Measurements from ENCODE around the gene FOLR2.

FOLR2 gene

DNA sequence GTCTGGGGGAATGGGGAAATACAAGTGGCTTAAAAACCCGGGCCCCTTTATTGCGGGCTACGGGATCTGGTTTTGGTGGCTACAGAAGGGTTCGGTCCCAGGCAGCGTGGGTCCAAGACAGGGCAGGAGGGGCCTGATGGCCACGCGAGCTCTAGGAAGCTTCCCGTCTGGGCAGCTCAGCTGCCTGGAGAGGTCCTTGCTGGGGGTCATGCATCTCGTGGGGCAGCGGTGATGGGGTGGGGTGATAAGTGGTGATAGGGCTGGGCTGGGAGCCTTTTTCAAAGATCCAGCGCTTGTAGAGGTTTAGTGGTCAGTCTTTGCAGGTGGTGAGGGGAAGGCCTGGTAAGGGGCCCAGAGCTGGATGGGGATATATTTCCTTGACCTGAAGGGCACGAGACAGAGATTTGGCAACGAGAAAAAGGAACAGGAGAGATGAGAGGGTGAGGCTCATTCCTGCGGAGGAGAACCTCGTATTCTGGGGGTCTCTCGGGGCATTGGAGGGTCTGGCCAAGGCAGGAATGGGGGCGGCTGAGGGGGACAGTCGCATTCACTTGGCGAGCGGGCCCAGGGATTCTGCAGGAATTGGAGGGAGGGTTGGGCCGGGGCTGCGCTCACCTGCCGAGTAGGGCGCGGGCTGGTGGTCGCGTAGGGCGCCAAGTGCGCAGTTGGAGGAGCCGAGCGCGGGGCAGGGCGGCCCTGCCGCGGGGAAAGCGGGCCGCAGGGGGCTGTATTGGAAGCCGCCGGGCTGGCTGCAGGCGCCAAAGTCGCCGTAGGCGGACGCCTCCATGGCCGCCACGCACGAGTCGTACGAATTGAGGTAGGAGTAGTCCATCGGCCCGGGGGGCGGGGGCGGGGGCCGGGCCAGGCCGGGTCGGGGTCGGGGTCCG is 26.8 kb downstream of the FOLR2 start:
- TF ChIP-seq ZBTB7A (IDR thresholded peaks at IDR 0.05; ENCODE audit: low read depth) (no peak), CEBPB (IDR thresholded peaks at IDR 0.05) (no peak), REST (IDR thresholded peaks at IDR 0.05; ENCODE audit: low read depth) (no peak), TAF1 (IDR thresholded peaks at IDR 0.05; ENCODE audit: low read depth) (no peak), TEAD4 (IDR thresholded peaks at IDR 0.05) (no peak), USF1 (IDR thresholded peaks at IDR 0.05) (no peak), EGR1 (IDR thresholded peaks at IDR 0.05) (no peak), TCF12 (IDR thresholded peaks at IDR 0.05; ENCODE audit: low read depth) (no peak), FOXM1 (IDR thresholded peaks at IDR 0.05; ENCODE audit: borderline replicate concordance, low read depth) (no peak), RAD21 (IDR thresholded peaks at IDR 0.05; ENCODE audit: low read depth) (no peak), MAX (IDR thresholded peaks at IDR 0.05) (no peak), EP300 (IDR thresholded peaks at IDR 0.05; ENCODE audit: borderline replicate concordance) (no peak), CREB1 (IDR thresholded peaks at IDR 0.05; ENCODE audit: low read depth) (no peak), NFIC (IDR thresholded peaks at IDR 0.05) (no peak), YY1 (IDR thresholded peaks at IDR 0.05; ENCODE audit: low read depth) (no peak)

DNA sequence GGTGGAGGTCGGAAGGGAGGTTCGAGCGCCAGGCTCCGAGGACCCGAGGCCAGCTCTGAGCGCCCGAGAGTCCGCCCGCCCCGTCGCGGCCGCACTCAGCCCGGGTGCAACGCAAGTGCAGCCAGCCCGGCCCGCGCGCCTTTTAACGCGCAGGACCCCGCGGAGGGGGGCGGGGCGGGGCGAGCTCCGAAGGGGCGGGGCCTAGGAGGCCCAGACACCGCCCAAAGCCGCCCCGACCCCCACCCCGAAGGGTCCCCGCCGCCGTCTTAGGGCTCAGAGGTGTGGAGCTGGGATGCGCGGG is 27.4 kb downstream of the FOLR2 start, which contains the start of gene PHOX2A:
Gene PHOX2A, minus strand, starts transcription at position 117 of the 301 bp plus-strand sequence. CDS start 172 bp downstream, outside the sequence.
- TF ChIP-seq FOXM1 (IDR thresholded peaks at IDR 0.05; ENCODE audit: borderline replicate concordance, low read depth) (no peak), TAF1 (IDR thresholded peaks at IDR 0.05; ENCODE audit: low read depth) (no peak), NFIC (IDR thresholded peaks at IDR 0.05) (no peak), EGR1 (IDR thresholded peaks at IDR 0.05) (no peak), EP300 (IDR thresholded peaks at IDR 0.05; ENCODE audit: borderline replicate concordance) (no peak), CREB1 (IDR thresholded peaks at IDR 0.05; ENCODE audit: low read depth) (no peak), TEAD4 (IDR thresholded peaks at IDR 0.05) (no peak), RAD21 (IDR thresholded peaks at IDR 0.05; ENCODE audit: low read depth) (no peak), REST (IDR thresholded peaks at IDR 0.05; ENCODE audit: low read depth) (no peak), ZBTB7A (IDR thresholded peaks at IDR 0.05; ENCODE audit: low read depth) (no peak), USF1 (IDR thresholded peaks at IDR 0.05) (no peak)

DNA sequence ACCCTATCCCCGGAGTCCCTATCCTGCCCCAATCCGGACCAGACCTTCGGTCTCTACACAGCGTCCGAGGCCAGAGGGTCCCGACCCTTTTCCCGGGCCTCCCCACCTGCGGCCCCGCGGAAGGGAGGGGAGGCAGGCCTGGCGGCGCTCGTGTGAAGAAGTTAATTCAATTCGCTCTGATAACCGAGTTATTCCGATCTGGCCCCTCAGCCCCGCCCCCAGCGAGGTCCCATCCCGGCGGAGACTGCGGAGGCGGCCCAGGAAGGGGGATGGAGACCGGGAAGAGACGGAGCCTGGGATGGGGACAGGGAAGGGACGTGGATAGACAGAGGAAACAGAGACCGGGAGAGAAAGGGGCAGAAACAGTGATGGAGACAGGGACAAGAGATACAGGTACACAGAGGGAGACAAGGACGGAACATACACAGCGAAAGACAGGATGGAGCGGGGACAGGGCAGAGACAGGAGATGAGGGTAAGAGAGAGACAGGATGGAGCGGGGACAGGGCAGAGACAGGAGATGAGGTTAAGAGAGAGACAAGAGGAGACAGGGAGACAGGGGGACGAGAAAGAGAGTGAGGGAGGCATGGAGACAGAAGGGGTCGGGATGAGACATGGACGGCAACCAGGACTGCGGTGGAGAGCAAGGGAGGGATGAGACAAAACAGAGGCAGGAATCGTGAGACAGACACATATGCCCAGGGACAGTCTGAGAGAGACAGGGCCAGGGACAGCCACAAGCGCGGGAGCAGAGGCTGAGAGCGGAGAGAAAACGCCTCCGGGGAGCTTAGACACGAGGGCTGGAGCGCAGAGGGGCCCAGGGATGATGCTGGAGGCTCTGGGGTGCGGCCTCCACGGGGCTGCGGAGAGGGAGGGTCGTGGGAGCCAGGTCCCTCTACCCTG is 28.0 kb downstream of the FOLR2 start:
- no peak for TF ChIP-seq NFIC (IDR thresholded peaks at IDR 0.05)
- TF ChIP-seq TAF1 (IDR thresholded peaks at IDR 0.05; ENCODE audit: low read depth), result no peak
- TF ChIP-seq FOXM1 (IDR thresholded peaks at IDR 0.05; ENCODE audit: borderline replicate concordance, low read depth), result no peak
- TF ChIP-seq ZBTB7A (IDR thresholded peaks at IDR 0.05; ENCODE audit: low read depth), result no peak
- TF ChIP-seq TCF12 (IDR thresholded peaks at IDR 0.05; ENCODE audit: low read depth), result no peak
- TF ChIP-seq MAX (IDR thresholded peaks at IDR 0.05), result no peak
- TF ChIP-seq REST (IDR thresholded peaks at IDR 0.05; ENCODE audit: low read depth), result no peak
- TF ChIP-seq TEAD4 (IDR thresholded peaks at IDR 0.05), result no peak
- no peak for TF ChIP-seq CEBPB (IDR thresholded peaks at IDR 0.05)
- no peak for TF ChIP-seq YY1 (IDR thresholded peaks at IDR 0.05; ENCODE audit: low read depth)
- TF ChIP-seq EP300 (IDR thresholded peaks at IDR 0.05; ENCODE audit: borderline replicate concordance), result no peak
- TF ChIP-seq RAD21 (IDR thresholded peaks at IDR 0.05; ENCODE audit: low read depth), result no peak
- no peak for TF ChIP-seq EGR1 (IDR thresholded peaks at IDR 0.05)
- TF ChIP-seq CREB1 (IDR thresholded peaks at IDR 0.05; ENCODE audit: low read depth), result no peak
- no peak for TF ChIP-seq USF1 (IDR thresholded peaks at IDR 0.05)

All from Ishikawa (cell line).